ENCODE results near the gene ARID1B.
A peak's percentile ranks its signal among the peaks of the same experiment; 100 is the strongest.

Gene ARID1B

DNA sequence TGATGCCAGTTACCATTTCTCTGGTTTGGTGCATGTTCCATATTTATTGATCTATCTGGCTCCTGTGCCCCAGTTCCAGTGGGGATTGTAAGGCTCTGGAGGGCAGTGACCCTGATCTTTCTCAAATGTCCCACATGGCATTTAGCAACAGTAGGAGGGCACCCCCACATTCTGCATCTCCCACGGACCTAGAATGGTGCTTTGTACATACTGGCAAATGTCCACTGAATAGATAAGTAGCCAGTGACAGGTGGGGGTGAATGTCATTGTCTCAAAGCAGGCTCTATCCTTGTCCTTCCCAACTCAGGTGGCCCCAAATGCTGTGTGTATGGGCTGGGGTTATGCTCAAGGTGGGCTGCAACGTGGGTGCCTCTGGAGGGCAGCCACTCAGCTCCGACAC, 462.0 kb downstream of the ARID1B start:
- DNase-seq: no peak

DNA sequence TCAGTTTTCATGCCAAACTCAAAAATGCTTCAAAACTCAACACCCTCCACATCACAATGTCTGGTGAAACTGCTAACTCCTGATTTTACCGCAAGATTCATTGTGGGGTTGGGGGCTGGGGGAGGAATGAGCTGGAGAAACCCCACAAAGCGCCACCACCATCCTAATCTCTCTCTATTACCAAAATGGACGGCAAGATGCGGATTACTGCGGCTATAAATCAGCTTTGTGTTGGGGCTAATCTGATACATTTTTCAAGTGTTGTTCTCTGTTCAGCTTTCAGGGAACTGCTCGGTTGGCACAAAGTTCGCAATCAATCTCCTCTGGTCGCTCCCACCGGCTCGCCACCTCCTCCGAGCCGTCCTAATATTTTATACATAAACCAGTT, 462.5 kb downstream of the ARID1B start:
- no peak for DNase-seq

DNA sequence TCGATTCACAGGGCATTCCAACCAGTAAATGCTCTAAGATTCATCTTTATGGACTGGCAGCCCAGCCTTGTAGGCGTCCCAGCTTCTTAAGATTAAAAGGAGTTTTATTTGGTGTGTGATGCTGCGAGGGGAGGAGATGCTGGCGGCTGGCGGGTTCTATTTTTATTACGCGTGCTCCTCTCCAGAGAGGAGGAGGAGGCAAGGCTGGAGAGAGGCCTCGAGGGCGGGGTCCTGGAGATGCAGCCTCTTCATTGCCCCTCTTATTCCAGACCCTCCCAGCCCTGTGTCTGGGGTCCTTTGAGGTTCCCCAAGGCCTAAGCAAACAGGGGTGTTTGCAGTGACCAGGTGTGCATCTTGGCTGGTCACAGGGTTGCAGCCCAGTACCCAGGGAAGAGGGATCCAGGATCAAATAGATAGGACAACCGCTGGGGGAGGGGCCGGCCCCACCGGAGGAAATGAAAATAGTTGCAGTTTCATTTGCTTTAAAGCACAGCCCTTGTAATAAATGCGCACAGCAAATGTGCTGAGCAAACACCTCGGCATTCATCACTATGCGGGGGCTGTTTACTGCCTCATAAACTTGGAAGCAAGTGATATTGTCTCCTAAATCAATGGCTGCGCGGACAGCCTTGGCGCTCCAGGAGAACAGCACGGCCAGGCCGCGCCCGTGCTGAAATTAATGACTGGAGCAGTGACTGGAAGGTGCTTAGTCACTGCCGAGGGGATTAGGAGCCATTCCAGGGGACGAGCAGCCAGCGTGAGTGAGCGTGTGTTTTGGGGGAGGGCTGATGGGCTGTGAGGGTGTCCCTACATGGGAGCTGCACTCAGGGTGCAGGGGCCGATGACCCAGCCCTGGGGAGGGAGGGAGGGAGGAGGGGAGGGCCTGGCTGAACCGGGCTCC, 463.1 kb downstream of the ARID1B start:
- DNase-seq: no peak

DNA sequence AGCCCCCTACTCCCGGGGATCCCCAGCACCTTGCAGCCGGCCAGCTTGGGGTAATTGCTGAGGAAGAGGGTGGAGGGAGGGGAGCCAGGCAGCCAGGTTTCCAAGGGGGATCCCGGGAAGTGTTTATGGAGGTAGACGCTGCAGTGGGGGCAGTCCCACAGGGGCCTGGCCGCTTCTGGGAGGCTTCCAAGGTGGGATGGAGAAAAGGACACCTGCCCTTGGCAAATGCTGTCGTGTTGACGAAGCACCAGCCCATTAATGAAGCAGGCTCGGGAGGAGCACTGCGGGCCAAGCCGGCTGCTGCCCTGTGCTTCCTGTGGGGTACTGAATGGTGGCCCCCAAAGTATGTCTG, 463.8 kb downstream of the ARID1B start:
- DNase-seq: no peak

DNA sequence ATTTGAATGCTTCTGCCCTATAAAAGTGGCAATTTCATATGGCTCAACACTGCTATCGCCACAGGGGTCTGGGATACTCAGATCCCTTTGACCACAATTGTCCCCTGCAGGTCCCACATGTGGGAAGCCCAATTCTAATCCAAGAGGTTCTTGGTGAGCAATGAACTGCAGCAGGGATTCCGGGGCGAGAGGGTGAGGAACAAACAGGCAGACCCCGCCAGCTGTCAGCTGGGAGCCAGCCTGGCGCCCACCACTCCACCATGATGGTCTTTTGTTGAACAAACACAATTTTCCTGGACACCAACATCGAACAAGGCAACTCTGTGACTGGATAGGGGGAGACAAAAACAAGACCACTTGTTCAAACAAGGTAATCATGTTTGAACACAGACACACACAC, 465.6 kb downstream of the ARID1B start:
- no peak for DNase-seq

DNA sequence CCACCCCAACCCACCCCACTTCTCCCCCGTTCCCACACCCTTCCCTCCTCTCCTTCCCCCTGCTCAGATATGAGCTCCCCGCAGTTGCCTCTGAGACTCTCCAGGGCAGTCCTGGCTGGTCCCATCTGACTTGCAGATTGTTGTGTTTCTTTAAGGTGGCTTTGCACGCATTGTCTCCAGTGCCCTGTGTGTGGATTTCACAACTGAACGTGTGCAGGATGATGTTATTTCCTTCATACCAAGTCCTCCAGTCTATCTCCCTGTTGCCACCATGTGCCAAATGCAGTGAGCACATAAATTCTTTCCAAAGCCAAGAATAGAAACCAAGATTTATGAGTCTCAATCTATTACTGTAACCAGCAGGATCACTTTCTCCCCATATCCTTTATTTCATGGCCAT, 467.0 kb downstream of the ARID1B start:
- DNase-seq: no peak

DNA sequence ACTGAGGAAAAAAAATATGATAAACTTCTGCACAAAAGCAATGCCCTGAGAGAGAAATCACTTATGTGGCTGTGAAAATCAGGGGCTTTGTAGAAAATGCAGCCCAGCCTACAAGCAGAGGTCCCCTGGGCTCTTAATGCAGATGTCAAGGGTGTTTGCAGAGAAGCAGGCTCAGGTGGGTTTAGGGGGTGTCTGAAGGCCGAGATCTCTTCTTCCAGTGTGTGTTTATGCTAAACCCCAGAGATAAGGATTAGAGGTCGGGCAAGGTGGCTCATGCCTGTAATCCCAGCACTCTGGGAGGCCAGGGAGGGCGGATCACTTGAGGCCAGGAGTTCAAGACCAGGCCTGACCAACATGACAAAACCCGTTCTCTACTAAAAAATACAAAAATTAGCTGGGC, 467.6 kb downstream of the ARID1B start:
- no peak for DNase-seq

DNA sequence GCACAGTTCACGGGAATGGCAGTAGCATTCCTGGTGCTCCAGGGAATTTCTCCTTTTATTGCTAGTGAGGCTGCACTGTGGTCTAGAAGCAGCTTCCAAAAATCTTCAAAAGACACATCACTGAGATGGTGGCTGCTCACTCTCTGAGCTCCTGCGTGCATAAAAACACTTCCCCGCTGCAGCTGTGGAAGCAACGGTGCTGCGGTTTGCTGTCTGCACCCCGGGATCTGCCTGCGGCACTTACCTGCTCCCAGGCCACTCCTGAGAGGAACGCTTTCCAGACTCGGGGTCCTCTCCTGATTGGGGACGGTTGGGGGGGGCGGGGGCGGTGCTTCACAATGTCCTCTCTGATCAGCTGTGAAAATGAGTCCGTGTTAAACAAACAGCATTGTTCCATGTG, 468.3 kb downstream of the ARID1B start:
- no peak for DNase-seq

DNA sequence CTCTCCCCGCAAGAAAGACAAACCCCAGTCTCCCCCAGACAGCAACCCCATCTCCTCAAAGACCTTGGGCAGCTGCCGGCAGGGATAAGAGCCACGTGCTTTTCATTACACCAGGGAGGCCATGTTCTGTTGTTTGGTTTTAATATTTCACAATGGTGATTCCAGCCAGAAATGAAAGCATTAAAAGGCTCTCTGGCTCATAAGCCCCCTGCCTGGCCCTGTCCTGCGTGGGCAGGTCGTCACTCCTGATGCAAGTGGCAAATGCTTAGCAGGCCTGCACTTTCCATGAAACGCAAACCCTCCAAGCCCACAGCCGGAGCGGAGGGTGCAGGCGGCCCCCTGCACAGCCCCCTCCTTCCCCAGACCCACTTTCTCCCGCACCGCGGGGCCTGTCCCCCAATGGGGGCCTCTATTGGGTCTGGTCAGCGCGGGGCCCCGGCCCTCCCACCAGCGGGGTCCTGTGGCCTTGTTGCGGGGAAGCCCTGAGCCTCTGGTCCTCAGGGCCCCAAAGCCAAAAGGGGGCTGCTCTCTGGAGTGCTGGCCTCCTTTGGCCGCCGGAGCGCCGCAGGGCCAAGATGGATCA, 469.0 kb downstream of the ARID1B start:
- no peak for DNase-seq

DNA sequence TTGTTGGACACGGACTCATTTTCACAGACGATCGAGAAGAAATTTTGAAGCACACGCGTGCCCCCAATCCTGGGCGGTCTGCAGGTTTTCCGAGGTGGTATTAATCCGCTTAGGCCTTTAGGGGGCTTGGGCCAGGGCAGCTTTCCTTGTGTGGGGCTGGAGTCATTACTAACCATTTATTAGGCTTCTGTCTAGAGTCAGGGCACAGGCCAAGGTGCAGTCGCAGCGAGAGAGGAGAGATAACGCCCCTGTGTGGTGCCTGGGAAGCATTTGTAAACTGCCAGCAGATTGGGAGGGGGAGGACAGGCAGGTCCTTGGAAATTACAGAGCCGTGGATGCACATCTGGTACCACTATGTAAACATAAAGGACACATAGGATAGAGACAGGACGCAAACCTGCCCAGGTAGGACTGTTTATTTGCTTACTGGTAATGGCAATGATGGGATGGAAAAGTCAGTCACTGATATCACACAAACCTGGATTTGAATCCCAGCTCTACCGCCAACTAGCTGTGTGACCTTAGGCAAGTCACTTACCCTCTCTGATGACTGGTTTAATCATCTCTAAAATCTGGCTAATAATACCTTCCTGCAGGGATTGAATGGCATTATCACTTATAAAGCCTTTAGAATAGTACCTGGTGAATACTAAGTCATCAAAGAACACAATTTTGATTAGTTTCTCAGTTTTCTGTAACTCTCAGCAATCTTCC, 469.8 kb downstream of the ARID1B start:
- DNase-seq: no peak

DNA sequence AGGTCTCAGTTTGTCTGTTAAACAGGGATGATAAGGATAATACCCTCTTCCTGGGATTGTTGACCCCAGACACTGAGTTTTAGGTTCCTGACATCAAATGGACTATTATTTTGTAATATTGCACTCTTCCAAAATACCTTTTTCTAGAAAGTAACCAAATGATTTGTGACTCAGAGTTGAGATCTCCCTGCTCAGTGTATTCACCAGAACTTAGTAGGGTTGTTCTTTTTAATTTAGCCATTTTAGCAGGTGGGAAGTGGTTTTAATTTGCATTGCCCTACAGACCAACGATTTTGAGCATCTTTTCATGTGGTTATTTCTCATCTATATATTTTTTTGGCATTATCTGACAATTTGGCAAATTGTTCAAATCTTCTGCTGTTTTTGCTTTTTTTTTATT, 471.1 kb downstream of the ARID1B start:
- no peak for DNase-seq

DNA sequence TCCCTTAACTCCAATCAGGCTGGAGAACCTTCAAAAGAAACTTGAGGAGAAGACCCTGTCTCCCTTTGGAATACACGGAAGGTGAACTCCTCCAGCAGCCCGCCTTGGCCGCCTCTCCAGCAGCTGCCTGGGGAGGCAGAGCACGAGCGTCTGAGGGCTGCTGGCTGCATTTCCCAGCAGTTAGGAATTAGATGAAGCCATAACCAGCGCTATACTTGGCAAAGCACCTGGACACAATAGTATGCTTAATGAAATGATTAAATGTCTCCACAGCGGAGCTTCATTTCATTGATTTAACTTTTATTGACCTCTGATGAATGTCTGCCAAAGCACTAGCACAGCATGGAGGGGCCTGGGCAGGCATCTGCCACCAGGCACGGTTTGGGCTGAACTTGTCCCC, 472.6 kb downstream of the ARID1B start:
- DNase-seq: no peak

DNA sequence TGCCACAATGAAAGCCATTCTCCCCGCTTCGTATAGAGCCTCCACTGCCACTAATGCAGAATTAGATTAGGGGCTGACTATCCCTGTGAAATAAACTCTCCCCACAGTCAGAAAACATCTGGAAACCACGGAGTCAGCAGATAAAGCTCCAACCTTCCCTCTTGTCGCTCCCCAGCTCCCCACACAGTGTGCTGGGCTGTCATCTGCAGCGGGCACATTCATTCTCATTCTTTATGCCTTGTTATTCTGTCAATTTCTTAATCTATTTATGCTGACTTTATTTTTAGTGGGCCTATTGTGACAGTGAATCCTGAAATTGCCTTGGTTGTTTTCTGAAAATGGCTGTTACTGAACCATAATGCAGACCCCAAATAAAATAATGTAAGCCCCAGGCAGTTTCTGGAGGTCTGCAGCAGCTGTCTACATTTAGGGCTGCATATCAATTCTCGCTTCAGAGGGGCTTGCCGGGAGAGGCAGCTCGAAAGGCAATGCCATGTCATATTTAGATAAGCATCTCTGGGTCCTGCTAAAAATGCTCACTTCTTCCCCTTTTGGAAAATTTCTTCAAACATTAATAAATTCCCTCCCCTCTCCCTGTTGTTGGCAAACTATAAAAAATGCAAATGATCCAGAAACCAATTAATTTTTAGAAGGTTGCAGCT, 474.5 kb downstream of the ARID1B start:
- no peak for DNase-seq

DNA sequence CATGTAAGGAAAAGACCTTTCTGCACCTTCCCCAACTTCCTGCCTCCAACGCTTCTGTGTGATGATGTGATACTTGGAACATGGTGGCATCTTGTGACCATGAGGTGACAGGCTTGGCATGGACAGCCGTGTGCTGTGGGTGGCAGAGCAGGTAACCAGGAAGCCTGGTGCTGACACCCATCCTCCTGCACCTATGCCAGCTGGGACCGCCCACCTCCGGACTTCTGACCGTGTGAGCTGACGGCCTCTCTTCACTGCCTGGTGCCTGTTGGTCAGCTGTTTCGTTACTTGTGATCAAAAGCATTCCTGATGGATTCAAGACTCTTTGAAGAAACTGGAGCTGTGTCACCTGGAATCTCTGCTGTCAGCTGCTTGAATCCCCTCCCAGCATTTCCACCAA, 475.8 kb downstream of the ARID1B start:
- no peak for DNase-seq

DNA sequence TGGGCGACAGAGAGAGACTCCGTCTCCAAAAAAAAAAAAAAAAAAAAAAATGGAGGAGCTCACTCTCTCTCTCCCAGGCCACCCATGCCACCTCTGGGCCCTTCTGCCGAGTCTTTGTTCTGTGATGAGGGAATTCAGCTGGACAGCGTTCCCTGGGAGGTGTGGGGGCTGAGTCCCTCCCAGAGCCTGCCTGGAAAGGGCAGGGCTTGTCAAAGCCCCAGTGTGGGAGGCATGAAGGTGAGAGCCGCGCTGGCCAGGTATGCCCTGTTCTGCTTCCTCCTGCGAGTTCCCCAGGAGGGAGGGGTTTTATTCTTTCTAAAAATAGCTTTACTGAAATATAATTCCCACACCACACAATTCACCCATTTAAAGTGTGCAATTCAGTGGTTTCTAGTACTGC, 476.5 kb downstream of the ARID1B start:
- no peak for DNase-seq

DNA sequence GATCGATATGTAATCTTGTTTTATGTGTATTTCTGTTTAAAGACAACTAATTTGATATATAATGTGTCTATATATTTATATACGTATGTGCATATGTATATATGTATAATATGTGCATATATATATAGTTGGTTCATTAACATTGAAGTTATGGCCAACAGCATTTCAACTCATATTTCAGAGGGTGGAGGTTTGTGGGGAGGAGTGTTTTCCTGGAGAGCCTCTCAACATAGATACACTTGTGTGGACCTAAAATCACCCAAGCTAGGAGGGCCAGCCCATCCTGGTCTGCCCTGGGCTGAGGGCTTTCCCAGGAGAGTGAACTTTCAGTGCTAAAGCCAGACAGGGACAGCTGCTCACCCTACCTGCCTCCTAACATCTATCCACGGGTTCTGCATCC, 477.4 kb downstream of the ARID1B start:
- no peak for DNase-seq

DNA sequence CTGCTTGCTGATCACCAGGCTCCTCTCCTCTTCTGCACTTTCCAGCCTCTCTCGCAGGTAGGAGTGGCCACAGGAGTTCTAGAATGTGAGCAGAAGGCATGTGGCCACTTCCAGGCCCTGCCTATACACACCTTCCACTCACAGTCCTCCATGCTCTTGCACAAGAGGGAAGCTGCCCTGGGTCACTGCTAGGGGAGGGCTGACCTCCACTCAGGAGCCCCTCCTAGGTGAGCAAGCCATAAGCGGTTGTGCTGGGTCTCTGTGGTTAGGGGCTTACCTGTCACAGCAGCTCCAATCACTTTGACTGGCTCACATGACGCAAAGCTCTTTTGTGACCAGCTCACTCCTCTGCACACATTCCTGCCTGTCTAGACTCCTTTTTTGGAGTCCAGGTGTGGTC, 477.9 kb downstream of the ARID1B start:
- no peak for DNase-seq

DNA sequence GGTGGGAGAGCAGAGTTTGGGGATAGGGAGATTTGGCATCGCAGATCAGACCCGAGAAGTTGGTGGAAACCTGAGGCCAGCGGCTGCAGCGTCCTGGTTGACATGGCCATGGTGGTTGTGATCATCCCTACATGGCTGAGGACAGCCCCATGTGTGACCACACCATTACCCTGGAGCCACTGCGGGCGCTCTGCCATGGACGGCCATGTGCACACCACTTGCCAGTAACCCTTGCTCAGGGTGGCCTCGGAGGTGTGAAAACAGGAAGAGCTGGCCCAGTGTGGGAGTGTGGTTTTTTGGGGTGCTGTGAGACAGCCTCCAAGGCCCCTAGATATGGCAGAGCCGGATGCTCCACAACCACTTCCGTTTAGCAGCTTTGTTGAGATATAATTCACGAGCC, 481.7 kb downstream of the ARID1B start:
- peak in 1 of 6 experiments; percentile 8 for DNase-seq

DNA sequence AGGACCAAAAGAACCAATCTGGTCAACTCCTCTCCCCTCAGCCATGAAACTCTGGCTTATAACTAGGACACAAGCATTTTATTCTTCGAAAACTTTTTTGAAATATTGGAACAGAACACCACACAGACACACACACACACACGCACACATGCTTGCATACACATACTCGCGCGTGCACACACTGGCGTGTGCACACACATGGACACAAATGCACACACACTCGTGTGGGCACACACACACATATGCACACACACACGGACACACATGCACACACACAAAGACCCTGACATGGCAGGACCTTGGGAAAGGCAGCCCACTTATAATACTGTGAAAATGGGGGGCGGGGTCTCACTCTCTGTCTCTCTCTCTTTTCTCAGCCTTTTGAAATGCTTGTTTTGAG, 482.3 kb downstream of the ARID1B start:
- DNase-seq: no peak
